GM10847 (cell line): ENCODE measurements around the gene DSTN.

Experiments
- POLR2A ChIP-seq: IDR thresholded peaks from 2 replicates; pipeline ENCODE4 v1.6.1; 2011; ENCODE audit not compliant: insufficient read length; ENCODE audit errors: extremely low read depth

Gene DSTN

GRCh38 chr20:17640146-17640874, 70.4 kb downstream of the DSTN start:
- no peak for TF ChIP-seq POLR2A

DNA sequence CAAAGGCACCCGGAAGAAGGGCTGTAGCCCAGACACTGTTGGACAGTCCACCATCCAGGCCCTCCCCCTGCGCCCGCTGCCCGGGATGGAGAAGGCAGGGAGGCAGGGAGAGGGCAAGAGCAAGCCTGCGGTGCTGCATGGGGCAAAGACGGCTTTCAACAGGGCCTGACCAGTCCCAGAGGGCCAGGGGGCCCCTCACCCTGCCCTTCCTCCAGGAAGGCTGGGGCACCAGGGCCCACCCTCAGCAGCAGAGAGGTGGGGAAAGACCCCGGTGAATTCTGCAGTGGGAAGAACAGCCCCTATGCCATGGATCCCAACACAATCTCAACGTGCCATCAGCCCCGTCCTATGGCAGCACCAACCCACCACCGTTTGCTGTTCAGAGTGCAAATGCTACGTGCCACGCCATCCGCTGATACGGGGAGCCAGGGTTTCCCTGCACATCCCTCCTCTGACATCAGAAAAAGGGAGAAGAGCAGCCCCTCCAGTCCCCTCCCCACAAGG, 71.1 kb downstream of the DSTN start:
- no peak for TF ChIP-seq POLR2A

DNA sequence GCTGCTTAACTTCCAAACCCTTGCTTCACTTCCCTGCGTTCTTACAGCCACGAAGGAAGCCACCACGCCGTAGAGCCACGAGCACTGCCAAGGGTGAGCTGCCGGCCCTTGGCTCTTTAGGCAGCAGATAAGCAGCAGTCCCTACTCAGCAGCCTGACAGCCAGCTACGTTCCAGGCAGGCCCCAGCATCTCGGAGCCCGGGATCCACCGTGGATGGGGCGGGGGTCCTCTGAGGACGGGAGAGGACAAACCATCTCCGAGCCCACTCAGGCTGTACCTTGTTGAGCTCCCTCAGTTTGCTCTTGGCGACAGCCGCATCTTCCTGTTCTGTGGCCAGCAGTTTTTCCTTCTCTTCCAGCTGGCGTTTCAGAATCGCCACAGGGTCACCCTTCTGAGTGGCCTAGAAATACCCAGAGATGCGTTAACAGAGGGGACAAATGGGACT, 71.7 kb downstream of the DSTN start:
- TF ChIP-seq POLR2A = no peak

- no peak for TF ChIP-seq POLR2A
These were observed 72.1 kb downstream of the DSTN start for GRCh38 chr20:17641993-17642392.

DNA sequence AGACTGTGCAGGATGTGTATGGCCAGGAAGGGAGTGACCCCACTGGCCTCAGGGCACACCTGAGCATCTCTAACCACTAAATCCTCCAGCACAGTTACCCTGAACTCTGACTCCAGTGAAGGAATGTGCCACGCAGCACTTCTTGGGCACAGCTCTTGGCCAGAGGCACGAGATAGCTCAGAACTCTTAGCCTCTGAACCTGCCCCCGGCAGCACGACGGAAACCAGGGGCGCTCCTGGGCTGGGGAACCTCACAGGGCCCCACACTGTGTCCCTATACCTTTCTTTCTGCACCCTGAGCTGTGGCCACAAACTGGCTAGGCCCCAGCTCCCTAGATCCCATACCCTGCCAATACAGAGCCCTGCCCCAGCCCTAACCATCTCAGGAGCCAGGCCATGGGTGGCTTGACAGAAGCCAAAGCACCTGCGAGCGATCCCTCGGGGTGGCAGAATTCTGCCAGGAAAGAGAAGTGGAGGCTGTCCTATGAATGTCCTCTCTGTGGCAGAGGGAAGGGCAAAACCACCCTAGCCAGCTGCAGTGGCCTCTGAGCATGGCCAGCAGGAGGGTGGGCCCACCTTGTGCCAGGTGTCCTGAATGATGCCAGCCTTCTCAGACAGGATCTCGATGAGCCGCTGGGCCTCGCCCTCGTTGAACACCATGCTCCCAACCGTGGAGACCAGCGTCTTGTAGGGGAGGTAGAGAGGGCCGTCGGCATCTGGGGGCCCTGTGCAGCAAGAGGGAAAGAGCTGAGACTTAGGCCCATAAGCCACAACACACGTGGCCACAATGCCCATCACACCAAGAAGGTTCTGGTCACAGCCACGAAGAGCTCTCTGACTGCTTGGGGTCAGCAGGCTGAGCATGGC, 72.8 kb downstream of the DSTN start:
- TF ChIP-seq POLR2A = no peak

DNA sequence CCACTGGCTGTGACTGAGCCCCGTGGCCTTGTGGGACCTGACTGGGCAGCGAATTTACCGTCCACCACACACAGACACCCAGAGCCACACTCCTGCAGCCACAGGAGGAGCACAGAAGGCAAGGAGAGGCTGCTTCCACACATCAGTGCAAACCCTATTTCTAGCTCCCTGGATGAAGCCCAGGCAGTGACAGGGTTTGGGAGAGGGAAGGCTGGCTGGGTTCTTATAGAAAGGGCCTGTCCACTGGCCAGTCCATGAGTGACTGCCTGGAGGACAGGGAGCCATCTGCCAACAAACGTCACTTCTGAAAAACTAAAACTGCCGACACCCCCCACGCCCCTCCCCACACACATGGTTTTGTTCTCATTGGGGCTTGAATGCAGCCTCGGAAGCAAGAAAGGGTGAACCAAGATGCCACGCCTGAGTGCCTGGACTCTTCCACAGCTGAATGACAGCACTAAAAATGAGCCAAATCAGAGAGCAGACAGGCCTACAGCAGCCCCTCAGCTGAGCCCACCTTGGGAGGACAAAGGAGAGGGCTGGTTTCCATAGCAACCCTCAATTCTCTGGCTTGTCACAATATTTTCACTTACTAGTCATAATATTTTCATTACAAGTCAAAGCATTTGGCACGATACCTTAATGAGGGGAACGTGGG, 73.8 kb downstream of the DSTN start:
- TF ChIP-seq POLR2A = no peak

- TF ChIP-seq POLR2A = no peak
These were observed 74.6 kb downstream of the DSTN start for GRCh38 chr20:17644451-17644850.

GRCh38 chr20:17645010-17645409, 75.1 kb downstream of the DSTN start:
- TF ChIP-seq POLR2A = no peak

GRCh38 chr20:17645546-17646208, 75.8 kb downstream of the DSTN start:
- TF ChIP-seq POLR2A = no peak

DNA sequence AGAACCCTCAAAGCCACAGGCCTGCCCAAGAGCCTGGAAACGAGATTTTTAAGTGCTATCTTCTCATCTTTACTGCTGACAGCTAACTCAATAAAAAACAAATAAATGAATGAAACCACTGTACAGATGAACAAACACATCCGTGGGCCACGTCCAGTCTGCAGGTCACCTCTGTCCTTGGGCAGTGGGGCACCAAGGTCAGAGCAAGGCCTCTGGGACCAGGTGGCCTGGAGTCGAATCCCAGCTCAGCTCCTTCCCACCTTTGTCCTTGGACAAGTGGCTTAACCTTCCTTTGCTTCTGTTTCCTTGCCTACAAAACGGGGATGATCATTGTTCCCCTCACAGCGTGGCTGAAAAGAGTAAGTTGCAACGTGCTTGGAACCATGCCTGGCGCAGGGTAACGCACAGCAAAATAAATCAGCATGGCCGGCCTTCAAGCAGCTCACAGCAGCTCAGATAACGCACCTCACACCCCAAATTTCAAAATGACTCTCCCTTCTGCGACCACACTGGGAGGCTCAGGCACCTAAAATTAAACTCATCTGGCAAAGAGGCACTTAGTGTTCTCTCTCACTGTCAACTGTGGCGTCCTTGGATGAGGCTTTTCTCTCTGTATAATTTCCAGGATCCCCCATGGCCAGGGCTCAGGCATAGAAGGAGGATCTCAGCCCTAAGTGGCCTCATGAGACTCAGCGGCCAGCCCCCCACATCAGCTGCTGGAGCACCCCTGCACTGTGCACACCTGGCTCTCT, 76.5 kb downstream of the DSTN start:
- no peak for TF ChIP-seq POLR2A

- TF ChIP-seq POLR2A = no peak
These were observed 77.1 kb downstream of the DSTN start for GRCh38 chr20:17646961-17647301.

- no peak for TF ChIP-seq POLR2A
These were observed 77.8 kb downstream of the DSTN start for GRCh38 chr20:17647391-17648314.

DNA sequence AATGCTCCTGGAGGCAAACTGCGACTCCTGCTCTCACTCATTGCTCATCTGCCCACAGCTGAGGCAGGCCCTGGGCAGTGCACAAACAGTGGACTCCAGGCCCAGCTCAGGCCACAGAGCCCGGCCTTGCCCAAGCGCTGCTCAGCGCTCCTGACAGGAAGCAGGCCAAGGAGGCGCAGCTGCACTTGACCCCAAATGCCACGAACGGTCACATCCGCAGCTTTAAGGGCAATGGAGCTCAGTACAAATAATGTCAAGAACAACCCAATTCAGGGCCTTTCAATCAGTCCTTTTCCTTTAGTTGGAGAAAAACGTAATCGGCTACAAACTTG, 78.4 kb downstream of the DSTN start:
- TF ChIP-seq POLR2A = no peak

GRCh38 chr20:17648791-17649730, 79.2 kb downstream of the DSTN start:
- TF ChIP-seq POLR2A = no peak
